ENCODE data around the gene OSER1. TPM values are rescaled to one million over a fixed set of nuclear protein-coding genes. Genes with fewer than 3 reads are reported as not detected.
A peak's percentile ranks its signal among the peaks of the same experiment; 100 is the strongest.

OSER1 gene
- polyA plus RNA-seq, 1 donor: 43.4 TPM

GRCh38 chr20:44188752-44189151 is 21.8 kb downstream of the OSER1 start:
- no peaks in the 10 kb centered on the region for H3K36me3 ChIP-seq (ENCODE audit: control insufficient read depth, insufficient read depth, low read length)
- no peak overlapping the region for H3K4me3 ChIP-seq (ENCODE audit: low read length)
- DNase-seq: peak in 1 of 2 donors; percentile 39
- no peak overlapping the region for H3K27ac ChIP-seq (ENCODE audit: low read length)
- peaks cover 2% of the 10 kb centered on the region for H3K27me3 ChIP-seq (ENCODE audit: control insufficient read depth, insufficient read depth, low read length)
- H3K4me1 ChIP-seq (ENCODE audit: control insufficient read depth, insufficient read depth, low read length): peaks cover 13% of the 10 kb centered on the region
- no peaks in the 10 kb centered on the region for H3K9me3 ChIP-seq (ENCODE audit: control insufficient read depth, low read depth, low read length)
- no CpG with 5 or more reads among the region's 6 CpGs for WGBS (ENCODE audit: insufficient coverage, low lambda C conversion rate)

GRCh38 chr20:44187772-44188709 is 22.5 kb downstream of the OSER1 start:
- no peak for DNase-seq

DNA sequence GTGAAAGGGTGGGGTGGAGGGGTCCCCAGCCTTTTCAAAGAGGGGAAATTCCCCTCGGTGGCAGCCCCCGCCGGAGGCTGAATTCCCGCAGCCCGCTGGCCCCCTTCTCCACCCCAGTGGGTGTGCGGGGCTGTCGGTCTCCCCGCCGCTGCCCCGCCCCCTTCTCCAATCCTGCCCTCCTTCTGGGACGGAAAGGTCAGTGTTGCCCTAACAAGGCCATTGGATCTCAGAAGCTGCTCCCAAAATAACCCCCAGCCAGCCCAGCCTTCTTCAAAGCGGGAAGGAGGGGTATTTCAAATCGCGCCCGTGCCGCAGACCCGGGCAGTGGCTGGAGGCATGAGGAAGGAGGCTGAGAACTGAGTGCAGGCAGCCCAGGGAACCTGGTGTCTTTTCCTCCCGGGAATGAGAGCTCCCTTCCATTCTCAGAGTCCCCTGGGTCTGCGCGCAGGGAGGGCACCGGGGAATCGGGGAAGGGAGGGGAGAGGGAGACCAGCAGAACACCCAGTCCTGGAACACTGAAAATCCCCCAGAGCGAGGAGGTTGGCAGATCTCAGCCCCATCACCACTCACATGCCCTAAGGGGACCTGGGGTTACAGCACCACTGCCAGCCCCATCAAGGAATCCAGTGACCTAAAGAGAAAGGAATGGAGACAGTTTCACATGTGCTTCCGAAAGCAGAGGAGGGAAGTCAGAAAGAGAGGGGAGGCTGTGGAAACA is 23.4 kb downstream of the OSER1 start, which contains the start of gene JPH2:
JPH2 (minus strand) TSS at position 135 of the 718 bp plus-strand sequence. CDS start 483 bp downstream, outside the sequence.
- no peaks in the 10 kb centered on the region for H3K9me3 ChIP-seq (ENCODE audit: control insufficient read depth, low read depth, low read length)
- H3K27me3 ChIP-seq (ENCODE audit: control insufficient read depth, insufficient read depth, low read length): peaks cover 2% of the 10 kb centered on the region
- peak in 1 of 2 donors; percentile 76 for DNase-seq
- no peaks in the 10 kb centered on the region for H3K36me3 ChIP-seq (ENCODE audit: control insufficient read depth, insufficient read depth, low read length)
- H3K4me3 ChIP-seq (ENCODE audit: low read length): peak within 1 kb of the TSS; percentile 61
- H3K27ac ChIP-seq (ENCODE audit: low read length): peak within 1 kb of the TSS; percentile 63
- H3K4me1 ChIP-seq (ENCODE audit: control insufficient read depth, insufficient read depth, low read length): peaks cover 13% of the 10 kb centered on the region
- no CpG with 5 or more reads among the region's 24 CpGs for WGBS (ENCODE audit: insufficient coverage, low lambda C conversion rate)

More at GRCh38 chr20:44187772-44188709, 22.5 kb downstream of the OSER1 start:
- H3K27me3 ChIP-seq (ENCODE audit: control insufficient read depth, insufficient read depth, low read length): peaks cover 2% of the 10 kb centered on the region
- H3K27ac ChIP-seq (ENCODE audit: low read length): peak overlapping the region; percentile 63
- peak overlapping the region; percentile 61 for H3K4me3 ChIP-seq (ENCODE audit: low read length)
- H3K36me3 ChIP-seq (ENCODE audit: control insufficient read depth, insufficient read depth, low read length): no peaks in the 10 kb centered on the region
- H3K9me3 ChIP-seq (ENCODE audit: control insufficient read depth, low read depth, low read length): no peaks in the 10 kb centered on the region
- WGBS (ENCODE audit: insufficient coverage, low lambda C conversion rate): 90% methylated on average over 2 of the region's 8 CpGs
- H3K4me1 ChIP-seq (ENCODE audit: control insufficient read depth, insufficient read depth, low read length): peaks cover 13% of the 10 kb centered on the region

GRCh38 chr20:44186674-44187053 is 23.9 kb downstream of the OSER1 start:
- peaks cover 15% of the 10 kb centered on the region for H3K4me1 ChIP-seq (ENCODE audit: control insufficient read depth, insufficient read depth, low read length)
- no peaks in the 10 kb centered on the region for H3K9me3 ChIP-seq (ENCODE audit: control insufficient read depth, low read depth, low read length)
- peak; percentile 56 to 80 for DNase-seq
- no CpG with 5 or more reads among the region's 14 CpGs for WGBS (ENCODE audit: insufficient coverage, low lambda C conversion rate)
- H3K27me3 ChIP-seq (ENCODE audit: control insufficient read depth, insufficient read depth, low read length): peaks cover 2% of the 10 kb centered on the region
- peak overlapping the region; percentile 63 for H3K27ac ChIP-seq (ENCODE audit: low read length)
- no peaks in the 10 kb centered on the region for H3K36me3 ChIP-seq (ENCODE audit: control insufficient read depth, insufficient read depth, low read length)
- peak overlapping the region; percentile 61 for H3K4me3 ChIP-seq (ENCODE audit: low read length)

DNA sequence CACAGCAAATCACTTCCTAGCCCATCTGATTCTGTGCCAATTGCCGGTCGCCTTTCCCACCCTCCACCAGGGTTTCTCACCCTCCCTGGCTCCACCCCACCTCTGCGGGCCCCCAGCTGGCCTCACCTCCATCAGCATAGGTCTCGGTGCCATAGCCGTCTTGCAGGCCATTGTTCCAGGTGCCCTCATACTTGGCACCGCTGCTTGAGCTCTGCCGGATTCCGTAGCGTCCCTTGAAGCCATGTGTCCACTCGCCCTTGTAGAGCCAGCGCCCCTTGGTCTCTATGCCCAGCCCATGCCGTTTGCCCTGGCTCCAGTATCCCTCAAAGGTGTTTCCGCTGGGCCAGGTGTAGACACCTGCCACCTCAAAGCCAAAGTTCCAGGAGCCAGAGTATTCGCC is 24.4 kb downstream of the OSER1 start:
- Histone ChIP-seq H3K27me3 (ENCODE audit: control insufficient read depth, insufficient read depth, low read length) (peaks cover 2% of the 10 kb centered on the region), H3K9me3 (ENCODE audit: control insufficient read depth, low read depth, low read length) (no peaks in the 10 kb centered on the region), H3K27ac (ENCODE audit: low read length) (peak overlapping the region; percentile 63), H3K36me3 (ENCODE audit: control insufficient read depth, insufficient read depth, low read length) (no peaks in the 10 kb centered on the region), H3K4me1 (ENCODE audit: control insufficient read depth, insufficient read depth, low read length) (peaks cover 20% of the 10 kb centered on the region), H3K4me3 (ENCODE audit: low read length) (peak overlapping the region; percentile 61)
- DNase-seq: no peak
- WGBS (ENCODE audit: insufficient coverage, low lambda C conversion rate): no CpG with 5 or more reads among the region's 14 CpGs

DNA sequence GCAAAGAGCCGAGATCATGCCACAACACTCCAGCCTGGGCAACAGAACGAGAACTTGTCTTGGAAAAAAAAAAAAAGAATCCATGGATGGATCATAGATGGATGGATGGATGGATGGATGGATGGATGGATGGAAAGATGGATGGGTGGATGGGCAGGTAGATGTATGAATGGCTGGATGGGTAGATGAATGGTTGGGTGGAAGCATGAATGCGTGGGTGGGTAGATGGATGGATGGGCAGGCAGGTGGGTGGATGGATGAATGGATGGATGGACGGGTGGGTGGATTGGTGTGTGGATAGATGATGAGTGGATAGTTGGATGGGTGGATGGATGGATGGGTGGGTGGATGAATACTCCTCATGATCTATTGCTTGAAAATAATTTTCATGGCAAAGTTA is 25.0 kb downstream of the OSER1 start:
- peak overlapping the region; percentile 2 for H3K4me3 ChIP-seq (ENCODE audit: low read length)
- WGBS (ENCODE audit: insufficient coverage, low lambda C conversion rate): 100% methylated on average over 1 of the region's 4 CpGs

GRCh38 chr20:44183282-44183681 is 27.3 kb downstream of the OSER1 start:
- Histone ChIP-seq H3K36me3 (ENCODE audit: control insufficient read depth, insufficient read depth, low read length) (no peaks in the 10 kb centered on the region), H3K4me3 (ENCODE audit: low read length) (peak overlapping the region; percentile 9), H3K4me1 (ENCODE audit: control insufficient read depth, insufficient read depth, low read length) (peaks cover 30% of the 10 kb centered on the region), H3K9me3 (ENCODE audit: control insufficient read depth, low read depth, low read length) (no peaks in the 10 kb centered on the region), H3K27ac (ENCODE audit: low read length) (peak overlapping the region; percentile 22), H3K27me3 (ENCODE audit: control insufficient read depth, insufficient read depth, low read length) (no peaks in the 10 kb centered on the region)
- no CpG with 5 or more reads among the region's 7 CpGs for WGBS (ENCODE audit: insufficient coverage, low lambda C conversion rate)
- no peak for DNase-seq

More for the DNA sequence above, 25.0 kb downstream of the OSER1 start:
- H3K36me3 ChIP-seq (ENCODE audit: control insufficient read depth, insufficient read depth, low read length): no peaks in the 10 kb centered on the region
- H3K9me3 ChIP-seq (ENCODE audit: control insufficient read depth, low read depth, low read length): no peaks in the 10 kb centered on the region
- DNase-seq: no peak
- no peaks in the 10 kb centered on the region for H3K27me3 ChIP-seq (ENCODE audit: control insufficient read depth, insufficient read depth, low read length)
- H3K27ac ChIP-seq (ENCODE audit: low read length): no peak overlapping the region
- H3K4me1 ChIP-seq (ENCODE audit: control insufficient read depth, insufficient read depth, low read length): peaks cover 25% of the 10 kb centered on the region

DNA sequence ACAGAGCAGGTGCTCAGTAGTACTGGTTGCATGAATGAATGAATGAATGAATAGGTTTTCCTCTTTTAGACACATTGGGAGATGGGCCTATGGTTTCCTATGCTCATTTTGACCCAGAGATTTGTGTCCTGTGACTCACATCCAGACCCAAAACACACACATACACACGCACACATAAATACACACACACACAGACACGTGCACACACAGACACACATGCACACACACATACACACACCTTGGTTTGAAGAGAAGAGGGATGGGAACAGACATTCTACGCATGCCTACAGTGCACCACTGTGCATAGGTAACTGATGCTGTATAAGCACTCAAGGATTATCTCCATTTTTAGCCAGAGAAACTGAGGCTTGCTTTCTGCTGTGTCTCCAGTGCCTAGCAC is 27.7 kb downstream of the OSER1 start:
- Histone ChIP-seq H3K27me3 (ENCODE audit: control insufficient read depth, insufficient read depth, low read length) (no peaks in the 10 kb centered on the region), H3K4me3 (ENCODE audit: low read length) (peak overlapping the region; percentile 9), H3K27ac (ENCODE audit: low read length) (peak overlapping the region; percentile 22), H3K9me3 (ENCODE audit: control insufficient read depth, low read depth, low read length) (no peaks in the 10 kb centered on the region), H3K36me3 (ENCODE audit: control insufficient read depth, insufficient read depth, low read length) (no peaks in the 10 kb centered on the region), H3K4me1 (ENCODE audit: control insufficient read depth, insufficient read depth, low read length) (peaks cover 26% of the 10 kb centered on the region)
- DNase-seq: no peak
- whole genome bisulfite sequencing (ENCODE audit: insufficient coverage, low lambda C conversion rate): no CpG with 5 or more reads among the region's 3 CpGs

DNA sequence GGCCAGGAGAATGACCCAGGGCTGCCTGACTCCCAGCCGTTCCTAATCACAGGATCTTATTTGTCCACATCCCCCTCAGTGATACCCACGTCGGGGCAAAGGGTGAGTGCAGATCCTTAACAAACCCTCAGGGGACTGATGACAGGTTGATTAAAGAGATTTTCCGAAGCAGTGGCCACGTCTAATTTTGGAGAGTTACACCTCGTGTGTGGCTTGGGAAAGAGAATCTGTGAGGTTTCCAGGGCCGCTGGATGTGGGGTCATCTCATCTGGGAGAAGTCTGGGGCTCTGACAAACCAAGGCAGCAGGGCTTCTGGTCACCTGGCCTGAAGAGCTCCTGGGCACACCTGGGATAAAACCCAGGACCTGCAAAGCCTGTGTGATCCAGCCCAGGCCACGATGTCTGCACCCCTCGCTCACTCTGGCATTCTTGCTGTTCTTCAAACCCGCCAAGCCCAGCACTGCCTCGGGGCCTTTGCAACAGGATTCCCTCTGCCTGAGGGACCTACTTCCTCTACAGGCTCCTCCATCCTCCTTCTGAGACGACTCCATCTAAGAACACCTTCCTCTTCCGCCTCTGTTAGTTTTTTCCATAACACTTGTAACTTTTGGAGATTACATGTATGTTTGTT is 28.3 kb downstream of the OSER1 start:
- H3K9me3 ChIP-seq (ENCODE audit: control insufficient read depth, low read depth, low read length): no peaks in the 10 kb centered on the region
- WGBS (ENCODE audit: insufficient coverage, low lambda C conversion rate): no CpG with 5 or more reads among the region's 13 CpGs
- H3K4me3 ChIP-seq (ENCODE audit: low read length): no peak overlapping the region
- peaks cover 27% of the 10 kb centered on the region for H3K4me1 ChIP-seq (ENCODE audit: control insufficient read depth, insufficient read depth, low read length)
- no peaks in the 10 kb centered on the region for H3K27me3 ChIP-seq (ENCODE audit: control insufficient read depth, insufficient read depth, low read length)
- no peaks in the 10 kb centered on the region for H3K36me3 ChIP-seq (ENCODE audit: control insufficient read depth, insufficient read depth, low read length)
- peak overlapping the region; percentile 71 for H3K27ac ChIP-seq (ENCODE audit: low read length)
- no peak for DNase-seq

- Histone ChIP-seq H3K4me1 (ENCODE audit: control insufficient read depth, insufficient read depth, low read length) (peaks cover 31% of the 10 kb centered on the region), H3K4me3 (ENCODE audit: low read length) (no peak overlapping the region), H3K27me3 (ENCODE audit: control insufficient read depth, insufficient read depth, low read length) (no peaks in the 10 kb centered on the region), H3K27ac (ENCODE audit: low read length) (peak overlapping the region; percentile 71), H3K36me3 (ENCODE audit: control insufficient read depth, insufficient read depth, low read length) (no peaks in the 10 kb centered on the region), H3K9me3 (ENCODE audit: control insufficient read depth, low read depth, low read length) (no peaks in the 10 kb centered on the region)
- DNase-seq: peak in 1 of 2 donors; percentile 41
- no CpG with 5 or more reads among the region's 11 CpGs for WGBS (ENCODE audit: insufficient coverage, low lambda C conversion rate)
These were observed 29.0 kb downstream of the OSER1 start for GRCh38 chr20:44181611-44182010.

All from large intestine (tissue), 3 donors.